ENCODE data around the gene MCF2L2.
A peak's percentile ranks its signal among the peaks of the same experiment; 100 is the strongest.

Gene MCF2L2

GRCh38 chr3:183301937-183302580 lies 126.4 kb downstream of the MCF2L2 start:
- H3K4me3 ChIP-seq (ENCODE audit: low read length): no peak overlapping the region
- H3K27me3 ChIP-seq (ENCODE audit: control insufficient read depth, insufficient read depth, low read length): no peaks in the 10 kb centered on the region
- H3K4me1 ChIP-seq (ENCODE audit: control insufficient read depth, insufficient read depth, low read length): no peaks in the 10 kb centered on the region
- no peaks in the 10 kb centered on the region for H3K36me3 ChIP-seq (ENCODE audit: control insufficient read depth, insufficient read depth, low read length)
- H3K27ac ChIP-seq (ENCODE audit: low read depth, low read length): no peak overlapping the region
- no peak overlapping the region for H3K9ac ChIP-seq (ENCODE audit: low read length)

GRCh38 chr3:183300996-183301562 lies 127.3 kb downstream of the MCF2L2 start:
- no peak overlapping the region for H3K9ac ChIP-seq (ENCODE audit: low read length)
- no peaks in the 10 kb centered on the region for H3K36me3 ChIP-seq (ENCODE audit: control insufficient read depth, insufficient read depth, low read length)
- H3K27me3 ChIP-seq (ENCODE audit: control insufficient read depth, insufficient read depth, low read length): no peaks in the 10 kb centered on the region
- H3K4me3 ChIP-seq (ENCODE audit: low read length): no peak overlapping the region
- no peak overlapping the region for H3K27ac ChIP-seq (ENCODE audit: low read depth, low read length)
- no peaks in the 10 kb centered on the region for H3K4me1 ChIP-seq (ENCODE audit: control insufficient read depth, insufficient read depth, low read length)

- H3K9ac ChIP-seq (ENCODE audit: low read length): no peak overlapping the region
- no peaks in the 10 kb centered on the region for H3K27me3 ChIP-seq (ENCODE audit: control insufficient read depth, insufficient read depth, low read length)
- H3K27ac ChIP-seq (ENCODE audit: low read depth, low read length): no peak overlapping the region
- H3K4me3 ChIP-seq (ENCODE audit: low read length): no peak overlapping the region
- no peaks in the 10 kb centered on the region for H3K4me1 ChIP-seq (ENCODE audit: control insufficient read depth, insufficient read depth, low read length)
- H3K36me3 ChIP-seq (ENCODE audit: control insufficient read depth, insufficient read depth, low read length): no peaks in the 10 kb centered on the region
Measured at GRCh38 chr3:183299976-183300375, 128.4 kb downstream of the MCF2L2 start.

DNA sequence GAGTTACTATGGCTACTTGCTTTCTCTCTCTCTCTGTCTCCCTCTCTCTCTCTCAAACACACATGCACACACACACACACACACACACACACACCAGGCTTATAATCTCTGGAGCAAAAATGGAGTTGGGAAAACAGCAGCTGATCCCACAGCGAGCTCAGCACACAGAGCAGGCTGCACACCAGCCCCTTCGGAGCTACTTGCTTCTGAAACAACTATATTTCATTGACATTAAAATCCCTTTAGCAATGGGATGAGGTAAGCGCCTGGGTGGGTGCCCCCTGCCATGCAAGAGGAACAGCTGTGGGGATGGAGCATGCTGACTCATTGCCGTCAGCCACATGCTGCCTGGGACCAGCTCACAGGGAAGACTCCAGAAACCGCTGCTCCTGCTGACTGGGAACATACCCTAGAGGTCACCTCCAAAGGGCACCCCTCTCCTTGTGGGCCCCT lies 129.7 kb downstream of the MCF2L2 start:
- Histone ChIP-seq H3K36me3 (ENCODE audit: control insufficient read depth, insufficient read depth, low read length) (no peaks in the 10 kb centered on the region), H3K4me1 (ENCODE audit: control insufficient read depth, insufficient read depth, low read length) (no peaks in the 10 kb centered on the region), H3K27ac (ENCODE audit: low read depth, low read length) (no peak overlapping the region), H3K27me3 (ENCODE audit: control insufficient read depth, insufficient read depth, low read length) (no peaks in the 10 kb centered on the region), H3K4me3 (ENCODE audit: low read length) (no peak overlapping the region), H3K9ac (ENCODE audit: low read length) (no peak overlapping the region)

GRCh38 chr3:183296944-183297343 lies 131.5 kb downstream of the MCF2L2 start:
- no peaks in the 10 kb centered on the region for H3K27me3 ChIP-seq (ENCODE audit: control insufficient read depth, insufficient read depth, low read length)
- no peak overlapping the region for H3K9ac ChIP-seq (ENCODE audit: low read length)
- no peak overlapping the region for H3K4me3 ChIP-seq (ENCODE audit: low read length)
- no peaks in the 10 kb centered on the region for H3K4me1 ChIP-seq (ENCODE audit: control insufficient read depth, insufficient read depth, low read length)
- H3K27ac ChIP-seq (ENCODE audit: low read depth, low read length): no peak overlapping the region
- H3K36me3 ChIP-seq (ENCODE audit: control insufficient read depth, insufficient read depth, low read length): no peaks in the 10 kb centered on the region

- Histone ChIP-seq H3K9ac (ENCODE audit: low read length) (no peak overlapping the region), H3K4me3 (ENCODE audit: low read length) (no peak overlapping the region), H3K4me1 (ENCODE audit: control insufficient read depth, insufficient read depth, low read length) (no peaks in the 10 kb centered on the region), H3K27ac (ENCODE audit: low read depth, low read length) (no peak overlapping the region), H3K27me3 (ENCODE audit: control insufficient read depth, insufficient read depth, low read length) (no peaks in the 10 kb centered on the region), H3K36me3 (ENCODE audit: control insufficient read depth, insufficient read depth, low read length) (no peaks in the 10 kb centered on the region)
Measured at GRCh38 chr3:183295211-183295610, 133.2 kb downstream of the MCF2L2 start.

DNA sequence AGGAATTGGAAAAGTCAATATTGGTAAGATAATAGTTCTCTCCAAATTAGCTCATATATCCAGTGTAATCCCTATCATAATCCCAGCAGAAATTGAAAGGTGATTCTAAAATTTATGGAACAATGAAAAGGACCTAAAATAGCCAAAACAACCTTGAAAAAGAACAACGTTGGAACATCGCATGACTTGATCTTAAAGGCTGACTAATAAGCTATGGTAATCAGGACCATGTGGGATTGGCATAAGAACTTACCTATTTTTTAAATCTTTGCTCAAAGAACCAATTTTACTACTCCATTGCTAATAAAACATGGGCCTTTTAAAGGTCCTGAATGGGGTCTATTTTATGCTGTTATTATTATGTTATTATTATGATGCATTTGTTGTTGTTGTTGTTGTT lies 134.5 kb downstream of the MCF2L2 start:
- H3K9ac ChIP-seq (ENCODE audit: low read length): no peak overlapping the region
- H3K36me3 ChIP-seq (ENCODE audit: control insufficient read depth, insufficient read depth, low read length): no peaks in the 10 kb centered on the region
- H3K4me1 ChIP-seq (ENCODE audit: control insufficient read depth, insufficient read depth, low read length): no peaks in the 10 kb centered on the region
- no peaks in the 10 kb centered on the region for H3K27me3 ChIP-seq (ENCODE audit: control insufficient read depth, insufficient read depth, low read length)
- no peak overlapping the region for H3K27ac ChIP-seq (ENCODE audit: low read depth, low read length)
- H3K4me3 ChIP-seq (ENCODE audit: low read length): no peak overlapping the region

DNA sequence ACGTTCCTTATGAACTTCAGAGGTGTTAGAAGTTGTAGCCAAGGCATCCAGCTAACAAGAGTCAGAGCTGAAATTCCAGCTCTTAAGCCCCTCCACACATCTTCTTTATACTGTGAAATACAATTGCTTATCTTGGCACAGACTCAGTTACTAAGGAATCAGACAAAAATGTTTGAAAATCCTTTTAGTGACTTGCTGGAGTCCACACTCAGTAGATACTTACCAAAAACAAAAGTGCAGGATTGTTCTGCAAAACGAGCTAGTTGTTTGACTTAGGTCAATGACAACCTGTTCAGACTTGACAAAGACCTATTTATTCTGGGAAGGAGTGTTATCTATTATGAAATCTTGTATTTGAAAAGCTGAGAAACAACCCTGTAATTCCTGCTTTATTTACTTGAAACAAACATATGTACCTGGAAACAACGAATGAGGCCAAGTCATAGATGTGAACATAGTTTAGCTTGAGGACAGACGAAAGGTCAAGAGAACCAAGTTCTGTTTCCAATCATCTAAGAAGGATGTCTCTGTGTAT lies 136.9 kb downstream of the MCF2L2 start:
- Histone ChIP-seq H3K4me1 (ENCODE audit: control insufficient read depth, insufficient read depth, low read length) (peaks cover 1% of the 10 kb centered on the region), H3K36me3 (ENCODE audit: control insufficient read depth, insufficient read depth, low read length) (no peaks in the 10 kb centered on the region), H3K9ac (ENCODE audit: low read length) (no peak overlapping the region), H3K4me3 (ENCODE audit: low read length) (no peak overlapping the region), H3K27ac (ENCODE audit: low read depth, low read length) (no peak overlapping the region), H3K27me3 (ENCODE audit: control insufficient read depth, insufficient read depth, low read length) (no peaks in the 10 kb centered on the region)

- Histone ChIP-seq H3K27ac (ENCODE audit: low read depth, low read length) (no peak overlapping the region), H3K9ac (ENCODE audit: low read length) (no peak overlapping the region), H3K27me3 (ENCODE audit: control insufficient read depth, insufficient read depth, low read length) (no peaks in the 10 kb centered on the region), H3K36me3 (ENCODE audit: control insufficient read depth, insufficient read depth, low read length) (no peaks in the 10 kb centered on the region), H3K4me1 (ENCODE audit: control insufficient read depth, insufficient read depth, low read length) (peaks cover 3% of the 10 kb centered on the region), H3K4me3 (ENCODE audit: low read length) (no peak overlapping the region)
Measured at GRCh38 chr3:183290216-183290615, 138.2 kb downstream of the MCF2L2 start.

DNA sequence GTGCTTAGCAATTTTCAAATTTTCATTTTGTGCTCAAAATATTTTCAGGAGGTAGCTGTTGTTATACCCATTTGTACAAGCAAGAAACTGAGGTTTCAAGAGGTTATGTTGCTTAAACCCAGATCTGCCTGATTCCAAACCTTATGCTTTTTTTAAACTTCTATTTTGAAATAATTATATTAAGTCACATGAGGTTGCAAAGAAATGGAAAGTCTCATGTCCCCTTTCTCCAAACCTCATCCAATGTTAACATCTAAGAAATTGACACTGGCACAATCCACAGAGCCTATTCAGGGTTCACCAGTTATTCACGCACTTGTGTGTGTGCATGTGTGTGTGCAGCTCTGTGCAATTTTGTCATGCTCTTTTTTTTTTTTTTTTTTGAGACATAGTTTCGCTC lies 140.3 kb downstream of the MCF2L2 start:
- Histone ChIP-seq H3K4me1 (ENCODE audit: control insufficient read depth, insufficient read depth, low read length) (peaks cover 3% of the 10 kb centered on the region), H3K27me3 (ENCODE audit: control insufficient read depth, insufficient read depth, low read length) (no peaks in the 10 kb centered on the region), H3K9ac (ENCODE audit: low read length) (no peak overlapping the region), H3K4me3 (ENCODE audit: low read length) (no peak overlapping the region), H3K36me3 (ENCODE audit: control insufficient read depth, insufficient read depth, low read length) (no peaks in the 10 kb centered on the region), H3K27ac (ENCODE audit: low read depth, low read length) (no peak overlapping the region)

DNA sequence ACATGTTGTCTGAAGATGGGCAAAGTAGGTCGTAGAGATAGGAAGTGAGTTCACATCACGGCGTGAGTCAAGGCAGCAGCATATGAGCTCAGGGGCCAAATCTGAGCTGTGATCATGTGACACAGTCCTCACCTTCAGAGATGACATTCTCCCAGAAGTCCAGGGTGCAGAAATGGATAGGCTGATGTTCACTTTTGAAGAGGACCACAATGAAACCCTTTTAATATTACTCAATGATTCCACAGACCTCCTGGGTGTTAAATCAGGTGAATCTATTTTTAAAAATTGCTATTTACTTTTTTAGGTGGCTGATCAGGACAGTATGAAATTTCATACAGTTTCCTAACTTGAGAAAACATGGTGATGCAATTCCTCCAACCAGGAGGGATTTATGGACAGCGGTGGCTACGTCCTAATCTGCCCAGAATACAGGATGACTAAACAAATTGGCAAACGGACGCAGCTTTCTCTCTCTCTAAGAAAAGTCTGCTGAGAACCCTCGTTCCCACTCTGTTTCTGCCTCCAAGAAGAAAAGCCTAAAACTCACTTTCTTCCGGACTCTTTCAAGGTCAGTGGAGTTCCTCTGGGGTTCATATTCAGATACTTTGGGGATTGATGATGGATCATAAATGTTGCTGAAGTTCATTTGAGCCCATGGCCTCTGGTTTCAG lies 141.0 kb downstream of the MCF2L2 start:
- Histone ChIP-seq H3K4me1 (ENCODE audit: control insufficient read depth, insufficient read depth, low read length) (peaks cover 3% of the 10 kb centered on the region), H3K4me3 (ENCODE audit: low read length) (no peak overlapping the region), H3K36me3 (ENCODE audit: control insufficient read depth, insufficient read depth, low read length) (no peaks in the 10 kb centered on the region), H3K27ac (ENCODE audit: low read depth, low read length) (peak overlapping the region; percentile 56), H3K9ac (ENCODE audit: low read length) (no peak overlapping the region), H3K27me3 (ENCODE audit: control insufficient read depth, insufficient read depth, low read length) (no peaks in the 10 kb centered on the region)

- Histone ChIP-seq H3K27ac (ENCODE audit: low read depth, low read length) (peak overlapping the region; percentile 56), H3K4me3 (ENCODE audit: low read length) (no peak overlapping the region), H3K9ac (ENCODE audit: low read length) (no peak overlapping the region), H3K27me3 (ENCODE audit: control insufficient read depth, insufficient read depth, low read length) (no peaks in the 10 kb centered on the region), H3K36me3 (ENCODE audit: control insufficient read depth, insufficient read depth, low read length) (no peaks in the 10 kb centered on the region), H3K4me1 (ENCODE audit: control insufficient read depth, insufficient read depth, low read length) (peaks cover 3% of the 10 kb centered on the region)
Measured at GRCh38 chr3:183285828-183286457, 142.5 kb downstream of the MCF2L2 start.

Data from rectal smooth muscle tissue (tissue), 1 donor.